NK-92 (cell line): ENCODE data around the gene NHS.
"Not testable (repeated sequence)": the region's sequence is repeated elsewhere in the genome, so short reads cannot be mapped to it uniquely, and the experiment has no call there.

Source experiments
- DNase-seq: peaks from one replicate; lab custom pipeline; 2025; ENCODE audit not compliant: unreplicated experiment; lab: John Stamatoyannopoulos, UW

NHS gene

DNA sequence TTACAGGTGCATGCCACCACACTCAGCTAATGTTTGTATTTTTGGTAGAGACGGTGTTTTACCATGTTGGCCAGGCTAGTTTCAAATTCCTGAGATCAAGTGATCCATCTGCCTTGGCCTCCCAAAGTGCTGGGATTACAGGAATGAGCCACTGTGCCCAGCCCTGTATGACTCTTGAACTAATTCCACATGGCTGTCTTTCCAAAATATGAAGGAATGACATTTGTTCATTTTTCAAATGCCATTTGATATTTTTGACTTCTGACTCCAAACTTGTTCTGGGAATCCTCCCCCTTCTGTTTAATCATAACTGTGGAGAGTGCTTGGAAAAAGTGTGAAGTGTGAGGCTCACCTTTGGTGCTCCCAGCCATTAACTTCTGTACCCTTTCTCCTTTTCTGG lies 119.2 kb downstream of the NHS start:
- no peak for DNase-seq

DNA sequence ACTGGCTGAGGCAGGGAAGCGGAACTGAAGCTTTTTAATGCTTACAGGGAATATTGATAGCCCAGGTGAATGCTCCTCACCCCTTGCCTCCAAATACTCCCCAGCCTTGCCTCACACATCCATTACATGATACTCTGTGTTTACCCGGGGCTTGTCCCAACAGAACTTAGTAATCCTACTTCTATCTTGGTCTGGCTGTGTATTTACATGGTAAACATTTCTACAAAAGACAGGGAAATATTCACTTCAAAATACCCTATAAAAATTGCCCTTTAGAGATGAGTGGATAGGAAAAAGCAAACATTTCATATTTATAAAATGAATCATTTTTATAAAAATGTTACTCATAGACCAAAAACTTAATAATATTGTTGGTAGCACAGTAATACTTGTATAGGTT lies 120.1 kb downstream of the NHS start:
- no peak for DNase-seq

DNA sequence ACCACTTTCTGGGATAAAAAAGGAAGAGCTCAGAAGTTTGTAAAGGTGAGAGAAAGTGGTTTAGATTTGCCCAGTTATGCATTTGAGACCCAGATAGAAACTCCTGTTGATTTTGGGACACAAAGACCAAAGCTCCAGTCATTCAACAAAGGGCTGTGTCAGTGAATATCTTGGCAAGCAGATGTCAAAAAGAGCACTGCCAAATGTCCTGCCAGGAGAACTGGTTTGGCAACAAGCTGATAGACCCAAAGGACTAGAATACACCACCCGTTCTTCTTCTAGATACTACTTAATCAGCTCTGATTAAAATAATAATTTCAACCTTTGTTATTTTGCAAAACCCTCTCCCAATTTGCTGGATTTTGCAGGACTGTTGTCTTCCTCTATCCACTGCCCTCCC lies 121.4 kb downstream of the NHS start:
- no peak for DNase-seq

DNA sequence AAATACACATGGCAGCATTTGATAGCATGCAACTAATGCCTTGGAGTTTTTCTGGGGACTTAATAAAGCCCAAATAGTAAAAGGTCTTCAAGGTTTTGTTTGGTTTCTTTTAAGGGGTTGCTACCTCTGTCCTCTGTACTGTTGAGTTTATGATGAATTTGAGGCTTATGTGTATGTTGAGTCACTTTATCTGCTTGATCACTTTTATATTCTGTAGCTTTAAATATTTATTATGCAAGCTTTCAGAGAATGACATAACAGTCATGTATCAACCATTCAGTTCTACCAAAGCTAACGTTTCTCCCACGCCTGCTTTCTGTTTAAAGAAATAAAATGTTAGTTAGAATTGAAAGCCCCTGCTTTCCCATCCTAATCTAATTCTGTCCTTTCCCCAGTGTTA lies 122.2 kb downstream of the NHS start:
- no peak for DNase-seq

DNA sequence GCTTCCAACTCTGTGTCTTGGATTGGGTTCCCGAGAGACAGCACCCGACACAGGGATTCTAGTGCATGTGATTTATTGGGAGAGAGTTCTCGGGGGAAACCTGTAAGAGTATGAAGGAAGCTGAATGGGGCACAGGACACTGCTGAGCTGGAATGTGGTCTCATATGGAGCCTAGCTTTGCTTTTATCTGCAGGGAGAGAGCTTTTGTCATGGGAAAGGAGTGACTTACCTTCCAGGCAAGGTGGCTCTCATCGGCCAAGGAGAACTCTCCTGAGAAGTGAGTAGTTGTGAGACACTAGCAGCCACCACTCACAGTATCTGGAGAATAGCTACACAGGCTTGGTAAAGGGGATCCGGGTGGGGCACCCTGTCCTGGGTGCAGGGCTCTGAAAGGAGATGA lies 124.5 kb downstream of the NHS start:
- no peak for DNase-seq

DNA sequence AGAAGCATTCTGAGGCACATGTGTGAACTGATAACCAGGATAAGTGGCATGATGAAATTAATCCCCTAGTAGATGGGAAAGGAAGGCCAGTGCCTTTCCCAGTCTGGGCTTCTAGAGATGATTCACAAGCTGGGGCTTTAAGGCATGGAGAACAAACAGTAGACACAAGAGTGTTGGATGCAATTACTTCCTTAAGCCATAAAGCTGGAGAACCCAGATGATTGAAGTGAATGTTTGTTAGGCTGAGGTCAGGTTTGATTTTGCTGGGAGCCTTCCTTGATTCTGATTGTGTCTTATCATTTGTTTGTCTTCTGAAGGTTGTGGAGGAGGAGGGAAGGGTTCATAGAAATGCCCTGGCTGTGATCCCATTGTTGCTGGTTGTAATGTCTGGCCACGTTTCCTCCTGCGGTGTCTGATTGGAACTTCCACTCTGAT lies 125.2 kb downstream of the NHS start:
- DNase-seq, result no peak

DNA sequence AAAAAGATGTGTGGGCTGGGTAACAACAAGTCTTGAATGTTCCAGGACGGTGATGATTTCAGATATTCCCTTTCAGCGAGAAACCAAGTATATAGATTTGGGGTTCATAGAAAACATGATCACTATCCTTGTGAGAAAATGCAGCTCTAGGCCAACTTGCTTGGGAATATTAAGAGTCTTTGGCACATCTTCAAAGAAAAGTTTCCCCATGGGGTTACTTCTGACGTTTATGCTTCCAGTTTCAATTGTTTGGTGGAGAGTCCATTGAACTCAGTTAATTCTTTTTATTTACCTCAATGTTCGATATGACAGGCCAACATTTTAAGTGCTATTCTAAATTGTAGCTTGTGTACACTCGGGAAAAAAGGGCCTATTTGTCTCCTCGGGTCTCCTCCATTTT lies 126.7 kb downstream of the NHS start:
- DNase-seq, result no peak

DNA sequence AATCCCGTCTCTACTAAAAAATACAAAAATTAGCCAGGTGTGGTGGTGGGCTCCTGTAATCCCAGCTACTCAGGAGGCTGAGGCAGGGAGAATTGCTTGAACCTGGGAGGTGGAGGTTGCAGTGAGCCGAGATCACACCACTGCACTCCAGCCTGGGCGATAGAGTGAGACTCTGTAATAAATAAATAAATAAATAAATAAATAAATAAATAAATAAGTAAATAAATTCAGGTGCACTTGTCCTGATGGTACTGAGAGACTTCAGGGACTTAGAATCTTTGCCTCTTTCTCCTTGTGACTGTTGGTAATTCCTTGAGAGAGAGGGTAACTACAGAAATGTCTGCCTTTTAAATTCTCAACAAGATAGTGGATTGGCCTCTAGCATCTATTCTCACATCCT lies 131.4 kb downstream of the NHS start:
- not testable (repeated sequence) for DNase-seq

DNA sequence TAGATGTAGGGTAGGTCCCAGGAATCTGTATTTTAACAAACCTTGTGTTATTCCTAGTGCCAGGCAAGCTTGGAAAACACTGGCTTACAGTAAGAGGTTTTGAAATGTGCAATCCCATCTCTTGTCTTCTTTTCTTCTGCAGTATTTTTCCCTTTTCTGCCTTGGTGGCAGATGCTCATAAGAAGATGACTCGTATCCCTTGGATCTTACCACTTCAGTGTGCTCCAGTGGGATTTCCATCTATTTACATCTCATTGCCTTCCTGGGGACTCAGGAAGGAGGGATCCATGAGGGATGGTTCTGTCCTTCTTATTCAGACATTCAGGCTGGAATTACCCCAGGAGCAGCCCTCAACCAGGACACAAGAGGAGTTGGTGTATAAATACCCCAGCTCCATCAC lies 136.6 kb downstream of the NHS start:
- no peak for DNase-seq

DNA sequence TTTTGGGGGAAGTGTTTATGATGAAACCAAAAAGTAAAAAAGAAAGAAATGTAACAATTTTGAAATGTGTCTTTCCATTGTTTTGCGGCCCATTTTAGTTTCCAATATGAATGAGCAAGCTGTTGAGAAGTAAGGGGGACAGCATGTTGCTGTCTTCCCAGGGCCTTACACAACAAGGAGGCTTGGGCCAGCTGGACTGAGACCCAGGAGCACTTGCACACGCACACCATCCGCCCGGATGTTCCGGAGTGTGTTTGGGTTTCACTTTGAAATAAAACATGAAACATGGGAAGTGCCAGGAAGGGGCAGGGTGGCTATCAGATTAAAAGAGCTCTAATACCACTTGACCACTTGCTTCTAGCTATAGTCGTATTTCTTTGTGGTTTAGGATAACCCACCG lies 144.4 kb downstream of the NHS start:
- no peak for DNase-seq

DNA sequence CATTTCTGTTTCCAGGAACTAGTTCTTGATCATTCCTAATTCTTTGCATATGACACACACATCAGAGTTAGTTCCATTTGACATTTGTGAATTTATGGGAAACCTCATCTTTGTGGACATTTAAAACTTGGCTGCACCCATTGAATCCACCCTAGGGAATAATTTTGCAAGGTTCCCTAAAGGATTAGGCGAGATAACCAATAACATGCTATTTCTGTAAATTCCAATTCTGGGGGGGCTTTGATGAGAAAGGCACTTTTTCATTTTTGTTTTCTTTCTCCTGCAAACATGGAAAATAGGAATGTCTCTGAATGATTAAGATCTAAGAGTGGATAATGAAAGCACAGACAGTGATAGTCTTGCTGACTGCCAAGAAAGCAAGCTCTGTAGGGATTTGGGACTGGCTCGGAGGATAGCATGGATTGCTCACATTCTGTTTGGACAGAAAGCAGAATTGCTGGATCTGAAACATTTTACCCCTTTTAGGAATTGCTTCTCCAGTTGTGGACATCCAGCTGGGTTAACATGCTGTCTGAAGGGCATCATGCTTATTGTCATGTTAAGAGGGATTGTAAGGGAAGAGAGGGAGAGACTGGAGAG lies 145.1 kb downstream of the NHS start:
- DNase-seq, result no peak

DNA sequence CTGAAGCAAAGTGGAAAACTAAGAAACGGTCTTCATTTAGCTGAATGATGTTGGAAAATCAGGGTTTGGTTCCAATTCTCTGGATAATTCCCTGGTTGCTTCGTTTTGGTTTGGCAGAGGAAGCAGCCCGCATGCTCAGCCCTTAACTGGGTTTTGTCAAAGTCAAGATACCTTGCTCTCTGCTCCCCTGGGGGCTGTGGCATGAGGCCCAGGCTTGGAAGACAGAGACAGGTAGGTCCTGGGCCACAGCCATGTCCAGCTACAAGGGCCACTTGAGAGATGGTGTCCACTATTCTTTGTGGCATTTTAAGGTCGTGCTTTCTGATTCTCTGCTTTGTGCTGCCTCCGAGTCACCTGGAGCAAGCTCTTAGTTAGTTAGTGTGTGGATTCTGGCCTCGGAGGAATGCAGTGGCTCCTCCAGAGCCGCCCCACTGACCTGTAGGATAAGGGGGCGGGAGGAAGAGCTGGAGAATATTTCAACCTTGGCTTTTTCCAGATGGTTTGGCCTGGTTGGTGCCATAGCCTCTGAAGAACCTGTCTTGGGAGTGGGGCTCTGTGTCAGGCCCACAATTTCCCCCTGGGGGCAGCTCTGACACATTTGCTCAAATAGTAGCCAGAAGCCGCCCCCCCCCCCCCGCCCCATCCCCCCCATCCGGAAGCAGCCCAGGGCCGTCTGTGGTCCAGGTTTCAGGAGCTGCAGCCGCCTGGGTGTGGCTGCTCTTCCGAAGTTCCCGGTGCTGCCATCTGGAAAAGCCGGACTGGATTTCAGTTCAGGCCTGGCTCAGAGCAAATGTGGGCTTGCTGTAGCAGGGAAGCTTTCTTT lies 147.1 kb downstream of the NHS start:
- no peak for DNase-seq

DNA sequence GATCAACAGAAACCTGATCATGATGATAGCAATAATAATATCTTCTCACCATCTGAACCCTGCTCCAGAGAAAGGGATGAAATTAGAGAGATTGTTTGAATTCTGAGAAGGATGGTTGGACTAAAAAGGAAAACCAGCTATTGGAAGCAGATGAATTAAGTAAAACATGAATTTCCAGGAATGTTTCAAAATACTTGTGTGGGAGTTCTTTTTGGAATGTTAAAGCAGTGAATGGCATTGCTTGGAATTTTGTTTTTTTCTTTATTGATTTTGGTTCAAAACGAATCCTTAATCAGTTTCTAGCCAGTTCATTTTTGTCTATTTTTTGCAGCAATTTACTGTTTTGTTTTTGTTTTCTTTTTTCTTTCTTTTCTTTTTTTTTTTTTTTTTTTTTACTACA lies 150.3 kb downstream of the NHS start:
- no peak for DNase-seq

DNA sequence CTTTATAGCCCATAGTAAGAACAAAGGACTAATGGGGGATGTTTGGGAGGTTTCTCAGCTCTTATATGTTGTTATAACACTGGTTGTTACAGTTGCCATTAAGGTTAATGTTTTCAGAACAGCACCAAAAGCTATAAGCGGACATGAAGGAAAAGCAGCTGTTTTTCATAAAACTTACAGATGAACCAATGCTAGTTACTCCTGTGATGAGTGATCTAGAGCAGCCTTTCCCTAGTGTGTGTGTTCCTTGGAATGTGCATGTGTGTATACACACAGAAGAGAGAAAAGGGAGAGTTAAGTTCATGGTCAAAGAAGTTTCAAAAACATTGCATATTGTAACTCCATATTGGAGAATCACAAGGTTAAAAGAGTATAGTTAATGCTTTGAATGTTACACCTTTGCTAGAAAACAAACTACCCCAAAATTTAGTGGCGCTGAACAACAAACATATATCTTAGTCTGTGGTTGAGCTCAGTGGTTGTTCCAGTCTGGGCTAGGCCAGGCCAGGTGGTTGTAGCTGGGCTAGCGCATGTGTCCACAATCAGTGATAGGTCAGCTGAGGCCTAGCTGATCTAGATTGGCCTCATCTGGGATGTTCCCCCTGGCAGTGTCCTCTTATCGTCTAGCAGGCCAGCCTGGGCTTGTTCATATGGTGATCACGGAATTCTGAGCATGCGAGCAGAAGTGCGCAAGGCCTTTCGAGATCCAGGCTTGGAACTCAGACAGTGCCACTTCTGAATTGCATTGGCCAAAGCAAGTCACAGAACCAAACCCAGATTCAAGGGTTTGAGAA lies 151.0 kb downstream of the NHS start:
- no peak for DNase-seq

DNA sequence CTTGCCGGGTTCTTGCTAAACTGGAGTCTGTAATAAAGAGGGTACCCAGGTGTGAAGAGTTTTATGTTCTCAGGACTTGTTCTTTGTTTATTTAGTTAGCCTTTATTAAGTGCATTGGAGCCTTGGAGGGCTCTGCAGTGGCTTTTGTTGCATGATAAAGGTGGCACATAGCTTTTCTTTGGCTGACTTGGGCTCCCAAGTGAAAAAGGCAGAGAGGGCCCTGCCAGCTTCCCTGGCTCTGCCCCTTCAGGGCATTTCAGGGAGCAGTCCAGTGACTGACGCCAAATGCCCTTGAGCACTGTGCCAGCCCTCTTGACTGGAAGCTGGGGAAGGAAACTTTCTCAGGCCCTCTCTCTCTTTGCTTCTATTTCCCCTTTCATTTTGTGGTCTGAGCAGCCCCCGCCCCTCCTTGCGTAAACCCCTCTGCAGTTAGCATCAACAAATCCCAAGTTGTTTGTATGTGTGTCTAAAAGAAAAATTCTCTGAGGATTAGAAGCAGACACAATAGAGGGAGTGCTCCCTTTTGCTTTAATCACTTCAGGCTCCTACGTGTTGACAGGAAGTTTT lies 152.2 kb downstream of the NHS start:
- DNase-seq, result no peak

DNA sequence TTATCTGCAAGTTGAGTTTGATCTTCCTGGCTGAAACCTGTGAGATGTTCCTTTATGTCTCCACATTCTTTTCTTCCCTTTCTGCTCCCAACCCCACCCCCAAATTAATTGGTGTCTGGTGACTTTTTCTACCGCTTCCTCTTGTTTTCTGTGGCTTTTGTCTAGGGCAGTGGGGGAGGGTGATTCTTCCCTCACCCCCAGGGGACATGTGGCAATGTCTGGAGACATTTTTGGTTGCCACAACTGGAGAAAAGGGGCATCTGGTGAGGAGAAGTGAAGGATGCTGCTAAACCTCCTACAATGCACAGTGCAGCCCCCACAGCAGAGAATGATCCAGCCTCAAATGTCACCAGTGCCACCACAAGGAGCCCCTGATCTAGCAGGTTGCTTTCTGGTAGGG lies 152.9 kb downstream of the NHS start:
- DNase-seq, result no peak

DNA sequence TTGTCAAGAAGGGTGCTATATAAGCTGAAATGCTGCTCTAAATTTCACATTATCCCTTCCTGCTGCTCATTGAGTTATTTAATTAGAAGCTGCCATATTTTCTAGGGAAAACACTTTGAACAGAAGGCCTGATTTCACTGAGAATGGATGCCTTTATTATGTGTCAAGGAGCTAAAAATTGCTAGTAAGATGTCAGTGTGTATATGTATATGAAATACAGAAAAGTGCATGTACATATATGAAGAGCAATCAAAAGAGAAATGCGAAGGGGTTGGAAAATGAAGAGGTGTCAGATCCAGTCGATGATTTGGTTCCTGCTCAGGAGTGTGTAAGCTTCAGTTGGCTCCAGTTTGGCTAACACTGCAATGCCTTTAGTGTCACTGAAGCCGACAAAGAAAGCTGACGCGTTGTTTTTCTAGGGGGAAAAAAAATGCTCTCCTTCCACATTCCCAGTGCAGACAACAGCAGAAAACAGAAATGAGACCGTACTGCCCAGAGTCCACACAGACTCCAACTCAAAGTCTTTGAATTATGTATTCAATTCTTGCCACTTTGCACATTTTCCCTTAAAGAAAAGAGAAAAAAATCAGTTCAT lies 154.2 kb downstream of the NHS start:
- DNase-seq, result no peak

DNA sequence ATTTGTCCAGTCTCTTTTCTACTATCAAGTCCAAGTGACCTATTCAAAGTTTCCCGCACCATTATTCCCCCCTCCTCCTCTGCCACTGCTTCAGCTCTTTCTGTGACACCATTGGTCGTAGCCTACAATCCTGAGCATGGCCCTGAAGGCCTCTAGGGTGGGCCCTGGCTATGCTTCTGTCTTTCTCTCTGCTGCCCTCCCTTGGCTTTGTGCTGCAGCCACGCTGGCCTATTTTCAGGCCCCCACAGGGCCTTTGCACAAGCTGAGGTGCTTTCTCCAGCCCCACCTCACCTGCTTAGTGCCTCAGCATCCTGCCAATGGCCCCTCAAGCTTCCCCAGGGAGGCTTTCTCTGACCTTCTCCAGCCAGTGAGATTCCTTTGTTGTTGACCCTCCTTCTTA lies 156.5 kb downstream of the NHS start:
- DNase-seq, result no peak

DNA sequence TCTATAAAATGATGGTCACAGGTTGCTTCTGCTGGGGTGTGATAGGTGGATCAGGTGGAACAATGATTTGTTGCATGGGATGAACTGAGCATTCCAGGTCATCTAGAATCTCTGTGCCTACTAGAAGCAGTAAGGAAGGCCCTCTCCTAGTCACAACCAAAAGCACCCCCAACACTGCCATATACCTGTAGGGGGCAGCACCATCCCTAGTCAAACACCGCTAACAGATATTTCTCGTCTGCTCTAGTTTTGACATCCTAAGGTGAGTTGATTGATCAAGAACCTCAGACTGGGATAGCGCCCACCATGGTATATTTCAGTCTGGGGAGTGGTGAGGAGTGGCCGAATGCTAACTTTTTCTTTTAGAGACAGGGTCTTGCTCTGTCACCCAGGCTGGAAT lies 160.2 kb downstream of the NHS start:
- no peak for DNase-seq

DNA sequence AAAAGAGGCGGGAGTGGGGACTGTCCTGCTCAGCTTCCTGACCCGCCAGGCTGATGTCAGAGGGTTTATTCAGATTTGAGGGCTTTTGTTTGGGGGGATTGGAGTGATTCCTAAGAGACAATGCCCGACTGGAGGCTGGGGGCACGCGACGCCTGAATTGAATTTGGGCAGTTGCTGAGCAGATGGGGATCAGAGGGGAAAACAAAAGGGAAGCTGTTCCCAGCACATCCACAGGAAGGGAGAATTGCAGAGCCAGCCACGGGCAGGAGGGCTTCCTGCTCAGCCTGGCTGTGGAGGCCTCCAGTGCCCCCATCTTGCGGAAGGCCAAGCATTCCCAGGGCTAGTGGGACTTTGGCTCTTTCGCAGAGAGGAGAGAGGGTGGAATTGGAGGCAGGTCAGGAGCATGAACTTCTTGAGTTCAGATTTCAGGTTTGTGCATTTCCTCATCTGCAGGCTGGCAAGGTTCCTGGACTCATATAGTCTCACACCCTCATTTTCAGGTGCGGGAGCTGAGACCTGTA lies 162.8 kb downstream of the NHS start:
- no peak for DNase-seq

DNA sequence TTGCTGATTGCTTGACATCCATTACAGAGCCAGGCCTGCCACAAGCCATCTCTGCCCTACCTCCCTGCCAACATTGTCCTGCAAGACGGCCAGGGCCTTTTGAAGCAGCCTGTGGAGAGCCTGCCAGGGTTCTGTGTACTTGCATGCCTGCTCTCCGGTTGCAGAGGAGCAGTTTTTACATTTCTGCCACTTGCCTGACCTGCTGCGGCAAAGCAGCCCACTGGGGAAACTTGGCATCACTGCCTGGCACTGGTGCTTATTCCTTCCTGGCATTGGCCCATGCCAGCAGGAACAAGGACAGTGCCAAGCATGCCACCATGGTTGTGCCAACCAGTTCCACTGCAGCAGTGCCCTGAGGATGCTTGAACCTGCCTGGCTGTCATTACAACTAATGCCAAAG lies 167.1 kb downstream of the NHS start:
- no peak for DNase-seq
